Upper lobe of right lung (tissue), 1 donor: ENCODE measurements around the gene FEZF1. TPM values are rescaled to one million over a fixed set of nuclear protein-coding genes. Genes with fewer than 3 reads are reported as not detected.
"Not testable (repeated sequence)": the region's sequence is repeated elsewhere in the genome, so short reads cannot be mapped to it uniquely, and the experiment has no call there.

Source experiments
- ATAC-seq: fragments of 200-7000 bp; cut with Tn5 transposase; one replicate; pipeline ENCODE4 v1.9.1; 2020; ENCODE audit warnings: mild to moderate bottlenecking, moderate library complexity
- DNase-seq: peaks from one replicate; pipeline ENCODE4 v3.0.0-alpha.2; 2020
- H3K27ac ChIP-seq: fragments of 200-600 bp; one replicate; pipeline ENCODE4 v1.8.0; 2022
- H3K27me3 ChIP-seq: fragments of 200-600 bp; one replicate; pipeline ENCODE4 v1.8.0; 2022; ENCODE audit warnings: mild to moderate bottlenecking
- H3K36me3 ChIP-seq: fragments of 200-600 bp; one replicate; pipeline ENCODE4 v1.8.0; 2022
- H3K4me1 ChIP-seq: fragments of 200-600 bp; one replicate; pipeline ENCODE4 v1.8.0; 2022
- H3K4me3 ChIP-seq: fragments of 200-600 bp; one replicate; pipeline ENCODE4 v1.8.0; 2022; ENCODE audit warnings: mild to moderate bottlenecking
- H3K9me3 ChIP-seq: fragments of 200-600 bp; one replicate; pipeline ENCODE4 v1.8.0; 2022
- CTCF ChIP-seq: fragments of 200-600 bp; IDR thresholded peaks from one replicate; pipeline ENCODE4 v1.8.0; 2022; ENCODE audit warnings: antibody characterized with exemption
- intact Hi-C: fragments of 100-400 bp; cut with DNase I; formaldehyde crosslinking; loops from one replicate; pipeline ENCODE4 v1.11.0; 2022
- total RNA-seq: library from RNA; stranded (reverse); fragmentation: NEBNext Ultra II Directional; extraction: Animal tissue kit (Norgen Biotek cat#: 25700); gene quantifications from one replicate; pipeline ENCODE4 v1.2.1, GENCODE V29; 2021
- donor health status: DM: no; HTN: yes; CAD: no; lungs with severe emphysema.

FEZF1 gene
- total RNA-seq, 1 donor from 2014 or later = not detected

GRCh38 chr7:122298131-122298530, 6.4 kb downstream of the FEZF1 start:
- H3K27ac ChIP-seq = no peak overlapping the region
- no peak overlapping the region for H3K4me3 ChIP-seq
- H3K9me3 ChIP-seq = no peaks in the 10 kb centered on the region
- no peak for TF ChIP-seq CTCF
- H3K4me1 ChIP-seq = peaks cover 5% of the 10 kb centered on the region
- ATAC-seq (no peak), DNase-seq (no peak)
- intact Hi-C loops = no loop called here
- H3K27me3 ChIP-seq = peaks cover 78% of the 10 kb centered on the region
- no peaks in the 10 kb centered on the region for H3K36me3 ChIP-seq

- Histone ChIP-seq H3K36me3 (no peaks in the 10 kb centered on the region), H3K9me3 (no peaks in the 10 kb centered on the region), H3K27ac (no peak overlapping the region), H3K27me3 (peaks cover 18% of the 10 kb centered on the region), H3K4me3 (no peak overlapping the region), H3K4me1 (no peaks in the 10 kb centered on the region)
- no peak for ATAC-seq
- no peak for DNase-seq
- intact Hi-C loops = no loop called here
- TF ChIP-seq CTCF = no peak
Measured at GRCh38 chr7:122291189-122291588, 13.4 kb downstream of the FEZF1 start.

- no peak for TF ChIP-seq CTCF
- H3K36me3 ChIP-seq = no peaks in the 10 kb centered on the region
- no peaks in the 10 kb centered on the region for H3K4me1 ChIP-seq
- peaks cover 15% of the 10 kb centered on the region for H3K27me3 ChIP-seq
- DNase-seq (no peak), ATAC-seq (no peak)
- H3K9me3 ChIP-seq = no peaks in the 10 kb centered on the region
- no peak overlapping the region for H3K4me3 ChIP-seq
- H3K27ac ChIP-seq = no peak overlapping the region
- intact Hi-C loops = no loop called here
Measured at GRCh38 chr7:122290476-122290875, 14.1 kb downstream of the FEZF1 start.

GRCh38 chr7:122289426-122289825, 15.1 kb downstream of the FEZF1 start:
- intact Hi-C loops = no loop called here
- Histone ChIP-seq H3K9me3 (no peaks in the 10 kb centered on the region), H3K36me3 (no peaks in the 10 kb centered on the region), H3K4me3 (no peak overlapping the region), H3K4me1 (no peaks in the 10 kb centered on the region), H3K27me3 (peaks cover 8% of the 10 kb centered on the region), H3K27ac (no peak overlapping the region)
- no peak for TF ChIP-seq CTCF
- no peak for ATAC-seq
- DNase-seq = no peak

GRCh38 chr7:122284608-122285007, 19.9 kb downstream of the FEZF1 start:
- DNase-seq, ATAC-seq, intact Hi-C loops, H3K27ac ChIP-seq, H3K4me3 ChIP-seq, H3K36me3 ChIP-seq, H3K9me3 ChIP-seq, H3K4me1 ChIP-seq, H3K27me3 ChIP-seq: not testable (repeated sequence)

- intact Hi-C loops = no loop called here
- H3K27me3 ChIP-seq = no peaks in the 10 kb centered on the region
- no peak for TF ChIP-seq CTCF
- H3K4me3 ChIP-seq = no peak overlapping the region
- no peaks in the 10 kb centered on the region for H3K4me1 ChIP-seq
- no peaks in the 10 kb centered on the region for H3K36me3 ChIP-seq
- no peak for DNase-seq
- no peak overlapping the region for H3K27ac ChIP-seq
- no peaks in the 10 kb centered on the region for H3K9me3 ChIP-seq
- no peak for ATAC-seq
Measured at GRCh38 chr7:122273117-122273516, 31.4 kb downstream of the FEZF1 start.
